IMR-90 (cell line): ENCODE results near the gene PSMD1. TPM values are rescaled to one million over a fixed set of nuclear protein-coding genes. Genes with fewer than 3 reads are reported as not detected.
A peak's percentile ranks its signal among the peaks of the same experiment; 100 is the strongest.

Source experiments
- ATAC-seq: fragments of 200-7000 bp; cut with Tn5 transposase; 2 replicates; pipeline ENCODE4 v1.9.1; 2020; ENCODE audit warnings: low read depth, mild to moderate bottlenecking, moderate library complexity
- BruUV-seq: library from RNA; stranded (reverse); fragments of 400-500 nt; replicated peaks from 2 replicates; lab custom pipeline; 2021; lab: Mats Ljungman, UMichigan
- CTCF ChIA-PET: fragments of 300-600 bp; formaldehyde crosslinking; extraction: SDS; loops from one replicate; lab custom pipeline; 2021; ENCODE audit warnings: antibody characterized with exemption; lab: Yijun Ruan, JAX
- POLR2A ChIA-PET: fragments of 300-600 bp; sonication (Branson Sonifier 250); formaldehyde crosslinking; loops from one replicate; lab custom pipeline; 2022; ENCODE audit warnings: antibody characterized with exemption; ENCODE audit not compliant: unreplicated experiment; lab: Charles Lee
- DNase-seq: peaks from one replicate; pipeline ENCODE4 v3.0.0; 2013
- H2AFZ ChIP-seq: replicated peaks from 2 replicates; pipeline ENCODE3; 2013; ENCODE audit warnings: low read length, mild to moderate bottlenecking; ENCODE audit not compliant: poor library complexity
- H2AK5ac ChIP-seq: 2 replicates; pipeline ENCODE4 v1.6.1; 2013; ENCODE audit warnings: low read depth, low read length, inconsistent platforms
- H2AK9ac ChIP-seq: replicated peaks from 2 replicates; pipeline ENCODE3; 2013; ENCODE audit warnings: mild to moderate bottlenecking, low read depth, low read length, moderate library complexity; ENCODE audit not compliant: poor library complexity
- H2BK120ac ChIP-seq: 2 replicates; pipeline ENCODE4 v1.6.1; 2013; ENCODE audit warnings: low read depth, low read length, inconsistent platforms
- H2BK15ac ChIP-seq: 3 replicates; pipeline ENCODE4 v1.6.1; 2013; ENCODE audit warnings: low read depth, low read length, inconsistent platforms
- H2BK20ac ChIP-seq: 2 replicates; pipeline ENCODE4 v1.6.1; 2013; ENCODE audit warnings: low read depth, mild to moderate bottlenecking, inconsistent platforms, low read length, moderate library complexity
- H2BK5ac ChIP-seq: 2 replicates; pipeline ENCODE4 v1.6.1; 2013; ENCODE audit warnings: mild to moderate bottlenecking, low read depth, low read length, inconsistent platforms; ENCODE audit not compliant: poor library complexity, severe bottlenecking
- H3K14ac ChIP-seq: replicated peaks from 2 replicates; pipeline ENCODE4 v1.6.1; 2013; ENCODE audit warnings: low read depth, low read length, inconsistent platforms
- H3K18ac ChIP-seq: 2 replicates; pipeline ENCODE4 v1.6.1; 2013; ENCODE audit warnings: low read depth, low read length, control low read depth
- H3K23ac ChIP-seq: 2 replicates; pipeline ENCODE4 v1.6.1; 2013; ENCODE audit warnings: low read depth, low read length, inconsistent platforms
- H3K27ac ChIP-seq: 2 replicates; pipeline ENCODE4 v1.5.1; 2013; ENCODE audit warnings: mild to moderate bottlenecking, control low read depth, low read length; ENCODE audit not compliant: insufficient read depth
- H3K27me3 ChIP-seq: 2 replicates; pipeline ENCODE4 v1.6.1; 2013; ENCODE audit warnings: low read length; ENCODE audit not compliant: control insufficient read depth, insufficient read depth
- H3K36me3 ChIP-seq: 2 replicates; pipeline ENCODE4 v1.6.1; 2013; ENCODE audit warnings: low read length, mixed read lengths; ENCODE audit not compliant: control insufficient read depth, insufficient read depth
- H3K4ac ChIP-seq: 2 replicates; pipeline ENCODE4 v1.6.1; 2013; ENCODE audit warnings: low read depth, low read length, inconsistent platforms
- H3K4me1 ChIP-seq: 2 replicates; pipeline ENCODE4 v1.6.1; 2013; ENCODE audit warnings: low read length, mixed read lengths; ENCODE audit not compliant: control insufficient read depth, insufficient read depth
- H3K4me2 ChIP-seq: 2 replicates; pipeline ENCODE4 v1.6.1; 2013; ENCODE audit warnings: low read depth, mild to moderate bottlenecking, control low read depth, low read length, moderate library complexity
- H3K4me3 ChIP-seq: 2 replicates; pipeline ENCODE4 v1.5.1; 2013; ENCODE audit warnings: low read depth, mild to moderate bottlenecking, control low read depth, low read length, moderate library complexity; ENCODE audit not compliant: insufficient read depth
- H3K56ac ChIP-seq: 2 replicates; pipeline ENCODE4 v1.6.1; 2013; ENCODE audit warnings: low read length, inconsistent platforms; ENCODE audit not compliant: insufficient read depth; ENCODE audit errors: extremely low read depth
- H3K79me1 ChIP-seq, 2 experiments: 2 replicates each; pipeline ENCODE4 v1.6.1; 2013; ENCODE audit warnings: low read length in 2 of 2, inconsistent platforms in 1 of 2, low read depth in 1 of 2
- H3K9ac ChIP-seq: 2 replicates; pipeline ENCODE4 v1.6.1; 2013; ENCODE audit warnings: low read depth, low read length, control low read depth
- H3K9me1 ChIP-seq: 2 replicates; pipeline ENCODE4 v1.6.1; 2013; ENCODE audit warnings: low read length, inconsistent platforms; ENCODE audit not compliant: insufficient read depth
- H3K9me3 ChIP-seq: 2 replicates; pipeline ENCODE4 v1.6.1; 2013; ENCODE audit warnings: low read length; ENCODE audit not compliant: control insufficient read depth, insufficient read depth
- H4K20me1 ChIP-seq: 2 replicates; pipeline ENCODE4 v1.6.1; 2013; ENCODE audit warnings: low read length, inconsistent platforms; ENCODE audit not compliant: insufficient read depth
- H4K5ac ChIP-seq: 2 replicates; pipeline ENCODE4 v1.6.1; 2013; ENCODE audit warnings: mild to moderate bottlenecking, low read depth, low read length, control low read depth
- H4K8ac ChIP-seq, 2 experiments: 2 replicates each; pipeline ENCODE4 v1.6.1; 2013; ENCODE audit warnings: low read depth in 2 of 2, low read length in 2 of 2, control low read depth in 1 of 2, inconsistent platforms in 1 of 2
- H4K91ac ChIP-seq: 2 replicates; pipeline ENCODE4 v1.6.1; 2013; ENCODE audit warnings: low read depth, low read length, inconsistent platforms; ENCODE audit not compliant: insufficient read depth
- BHLHE40 ChIP-seq: fragments of 150-350 bp; IDR thresholded peaks from 2 replicates; pipeline ENCODE4 v1.6.1; 2016; ENCODE audit warnings: mild to moderate bottlenecking, low read depth, low read length
- CEBPB ChIP-seq: IDR thresholded peaks from 2 replicates; pipeline ENCODE4 v1.6.1; 2012; ENCODE audit warnings: low read depth, low read length, improper control_type of control experiment
- CHD1 ChIP-seq: IDR thresholded peaks from 2 replicates; pipeline ENCODE4 v1.6.1; 2012; ENCODE audit warnings: low read depth, low read length, improper control_type of control experiment
- CTCF ChIP-seq: conservative IDR thresholded peaks from 2 replicates; pipeline ENCODE4 v1.5.1; 2012; ENCODE audit warnings: mild to moderate bottlenecking, low read depth, low read length, improper control_type of control experiment
- ELK1 ChIP-seq: fragments of 150-350 bp; IDR thresholded peaks from 2 replicates; pipeline ENCODE4 v1.6.1; 2016; ENCODE audit warnings: low read depth, mild to moderate bottlenecking, low read length, moderate library complexity, borderline replicate concordance
- MAFK ChIP-seq: IDR thresholded peaks from 2 replicates; pipeline ENCODE4 v1.6.1; 2012; ENCODE audit warnings: low read depth, low read length, improper control_type of control experiment
- MAZ ChIP-seq: IDR thresholded peaks from 2 replicates; pipeline ENCODE4 v1.6.1; 2012; ENCODE audit warnings: low read depth, mild to moderate bottlenecking, low read length, improper control_type of control experiment, moderate library complexity, borderline replicate concordance
- NFE2L2 ChIP-seq: fragments of 150-350 bp; IDR thresholded peaks from 2 replicates; pipeline ENCODE4 v1.6.1; 2016; ENCODE audit warnings: low read depth, mild to moderate bottlenecking, low read length
- POLR2A ChIP-seq: IDR thresholded peaks from 2 replicates; pipeline ENCODE4 v1.6.1; 2012; ENCODE audit warnings: mild to moderate bottlenecking, low read depth, low read length
- SMC3 ChIP-seq: fragments of 150-350 bp; IDR thresholded peaks from 2 replicates; pipeline ENCODE4 v1.6.1; 2016; ENCODE audit warnings: low read depth, mild to moderate bottlenecking, antibody characterized with exemption, low read length, moderate library complexity
- WGBS, 2 experiments: methylation state at CpG; one replicate each; pipeline versions ENCODE4 v1.1.5 to v1.1.7; 2013; ENCODE audit warnings: missing lambda C conversion rate in 2 of 2; ENCODE audit not compliant: insufficient read length in 1 of 2; ENCODE audit errors: extremely low coverage in 2 of 2; 5-methylcytosine and 5-hydroxymethylcytosine counted together
- dilution Hi-C: fragments of 300-500 bp; cut with HindIII; formaldehyde crosslinking; loops from one replicate; pipeline ENCODE4 v1.14.3; 2018; ENCODE audit warnings: low sequenced_read_pairs; ENCODE audit not compliant: unreplicated experiment
- in situ Hi-C: fragments of 300-500 bp; cut with MboI; formaldehyde crosslinking; loops from 3 replicates; pipeline ENCODE4 v1.14.3; 2019; ENCODE audit warnings: low sequenced_read_pairs, inconsistent platforms, mixed read lengths
- intact Hi-C: fragments of 100-400 bp; cut with micrococcal nuclease; formaldehyde crosslinking; loops from 2 replicates; pipeline ENCODE4 v1.10.0; 2022
- polyA plus RNA-seq, 3 experiments: library from polyadenylated mRNA; depleted of rRNA; stranded (reverse); fragments of >200 nt; gene quantifications; 2 replicates each; pipeline ENCODE4 v1.2.3, GENCODE V29; 2012; ENCODE audit warnings: low replicate concordance in 1 of 3
- total RNA-seq: library from RNA; depleted of rRNA; stranded (reverse); fragments of >200 nt; gene quantifications from 2 replicates; pipeline ENCODE4 v1.2.3, GENCODE V29; 2012

Gene PSMD1
- total and polyA plus RNA-seq, 2 of the 4 experiments (the other 2 are of a cell fraction), result 89.8 to 181 TPM

- no peak overlapping the region for H2AK9ac ChIP-seq
- no TSS peak for BruUV-seq
- 0 out of 2 replicates have a peak, but pooled peaks cover 4% of the 10 kb centered on the region for H3K9me1 ChIP-seq
- no peak overlapping the region for H3K56ac ChIP-seq
- peak overlapping the region; percentile 47; the same call in 1 of the 2 replicates for H3K27ac ChIP-seq
- H3K9ac ChIP-seq, result no peak overlapping the region
- no peak overlapping the region for H3K4me3 ChIP-seq
- peak overlapping the region; percentile 57; the same call in 1 of the 2 replicates for H3K18ac ChIP-seq
- no CpG with 5 or more reads among the region's 8 CpGs for WGBS, 2 experiments
- peaks cover 9% of the 10 kb centered on the region for H3K36me3 ChIP-seq
- no peak overlapping the region for H2AK5ac ChIP-seq
- H2BK15ac ChIP-seq, result peak overlapping the region; percentile 0; the same call in 1 of the 3 replicates
- ChIA-PET CTCF (interaction anchor here (0.6 to 0.7 kb wide), 2 partner anchors 12 to 41 kb away, joined by 3 to 4 read pairs; no protein-coding TSS in a partner anchor), POLR2A (no interaction called here)
- H4K20me1 ChIP-seq, result no peaks in the 10 kb centered on the region
- H2BK20ac ChIP-seq, result 0 out of 2 replicates have a peak overlapping the region, but pooled peaks have one; percentile 39
- TF ChIP-seq MAFK (no peak), CTCF (no peak), POLR2A (no peak), ELK1 (no peak), SMC3 (no peak), CEBPB (peak; percentile 55; the same call in 1 of the 2 replicates), NFE2L2 (peak; percentile 59), BHLHE40 (0 out of 2 replicates have a peak, but pooled peaks have one; percentile 19), CHD1 (no peak), MAZ (no peak)
- 0 out of 2 replicates have a peak overlapping the region, but pooled peaks have one; percentile 1 for H3K14ac ChIP-seq
- H3K27me3 ChIP-seq, result no peaks in the 10 kb centered on the region
- peak overlapping the region; percentile 39; the same call in 1 of the 2 replicates for H3K4ac ChIP-seq
- H4K8ac ChIP-seq, result peak overlapping the region in 1 of 2 experiments; percentile 67; a peak in 2 of 4 replicates
- peak; percentile 86 for DNase-seq
- dilution Hi-C loops (no loop called here), in situ Hi-C loops (no loop called here), intact Hi-C loops (no loop called here)
- peaks cover 7 to 20% of the 10 kb centered on the region in 2 experiments; a peak in 3 of 4 replicates for H3K79me1 ChIP-seq
- peak overlapping the region; percentile 79 for H2BK5ac ChIP-seq
- H3K4me2 ChIP-seq, result peak overlapping the region; percentile 17; the same call in 1 of the 2 replicates
- no peaks in the 10 kb centered on the region for H3K9me3 ChIP-seq
- 0 out of 2 replicates have a peak overlapping the region, but pooled peaks have one; percentile 1 for H3K23ac ChIP-seq
- peak overlapping the region; percentile 65; the same call in 1 of the 2 replicates for H2BK120ac ChIP-seq
- H2AFZ ChIP-seq, result no peak overlapping the region
- no peak overlapping the region for H4K5ac ChIP-seq
- no peak overlapping the region; the same call in 1 of the 2 replicates for H4K91ac ChIP-seq
- peaks cover 2% of the 10 kb centered on the region; the same call in 1 of the 2 replicates for H3K4me1 ChIP-seq
- peak; percentile 90 for ATAC-seq
Measured at GRCh38 chr2:231152800-231153557, 96.3 kb downstream of the PSMD1 start.
